Measurements from ENCODE around the gene OR8G1. TPM values are rescaled to one million over a fixed set of nuclear protein-coding genes. Genes with fewer than 3 reads are reported as not detected.

OR8G1 gene
- total RNA-seq, 1 donor from 2014 or later: not detected

DNA sequence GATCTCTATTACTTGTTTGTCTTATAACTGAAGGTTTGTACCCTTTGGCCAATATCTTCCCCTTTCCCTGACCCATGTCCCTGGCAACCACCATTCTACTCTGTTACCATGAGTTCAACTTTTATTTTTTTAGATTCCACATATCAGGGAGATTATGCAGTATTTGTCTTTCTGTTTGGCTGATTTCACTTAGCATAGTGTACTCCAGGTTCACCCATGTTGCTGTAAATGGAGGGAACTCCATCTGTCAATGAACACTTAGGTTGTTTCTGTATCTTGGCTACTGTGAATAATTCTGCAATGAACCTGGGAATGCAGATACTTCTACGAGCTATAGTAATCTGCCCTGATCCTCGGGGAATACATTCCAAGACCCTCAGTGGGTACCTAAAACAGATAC, 42.9 kb upstream of the OR8G1 start:
- Mint-ChIP-seq H3K4me3 (ENCODE audit: low read depth) (no peak overlapping the region), H3K36me3 (ENCODE audit: insufficient read depth) (no peaks in the 10 kb centered on the region), H3K27ac (no peak overlapping the region), H3K9me3 (ENCODE audit: low read depth) (peaks cover 3% of the 10 kb centered on the region), H3K4me1 (ENCODE audit: low read depth) (no peaks in the 10 kb centered on the region), H3K27me3 (no peaks in the 10 kb centered on the region)
- TF ChIP-seq, protein P1, sequence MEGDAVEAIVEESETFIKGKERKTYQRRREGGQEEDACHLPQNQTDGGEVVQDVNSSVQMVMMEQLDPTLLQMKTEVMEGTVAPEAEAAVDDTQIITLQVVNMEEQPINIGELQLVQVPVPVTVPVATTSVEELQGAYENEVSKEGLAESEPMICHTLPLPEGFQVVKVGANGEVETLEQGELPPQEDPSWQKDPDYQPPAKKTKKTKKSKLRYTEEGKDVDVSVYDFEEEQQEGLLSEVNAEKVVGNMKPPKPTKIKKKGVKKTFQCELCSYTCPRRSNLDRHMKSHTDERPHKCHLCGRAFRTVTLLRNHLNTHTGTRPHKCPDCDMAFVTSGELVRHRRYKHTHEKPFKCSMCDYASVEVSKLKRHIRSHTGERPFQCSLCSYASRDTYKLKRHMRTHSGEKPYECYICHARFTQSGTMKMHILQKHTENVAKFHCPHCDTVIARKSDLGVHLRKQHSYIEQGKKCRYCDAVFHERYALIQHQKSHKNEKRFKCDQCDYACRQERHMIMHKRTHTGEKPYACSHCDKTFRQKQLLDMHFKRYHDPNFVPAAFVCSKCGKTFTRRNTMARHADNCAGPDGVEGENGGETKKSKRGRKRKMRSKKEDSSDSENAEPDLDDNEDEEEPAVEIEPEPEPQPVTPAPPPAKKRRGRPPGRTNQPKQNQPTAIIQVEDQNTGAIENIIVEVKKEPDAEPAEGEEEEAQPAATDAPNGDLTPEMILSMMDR (IDR thresholded peaks at IDR 0.05; ENCODE audit: unreplicated experiment): no peak
- DNase-seq (ENCODE audit: low spot score, unreplicated experiment): no peak

DNA sequence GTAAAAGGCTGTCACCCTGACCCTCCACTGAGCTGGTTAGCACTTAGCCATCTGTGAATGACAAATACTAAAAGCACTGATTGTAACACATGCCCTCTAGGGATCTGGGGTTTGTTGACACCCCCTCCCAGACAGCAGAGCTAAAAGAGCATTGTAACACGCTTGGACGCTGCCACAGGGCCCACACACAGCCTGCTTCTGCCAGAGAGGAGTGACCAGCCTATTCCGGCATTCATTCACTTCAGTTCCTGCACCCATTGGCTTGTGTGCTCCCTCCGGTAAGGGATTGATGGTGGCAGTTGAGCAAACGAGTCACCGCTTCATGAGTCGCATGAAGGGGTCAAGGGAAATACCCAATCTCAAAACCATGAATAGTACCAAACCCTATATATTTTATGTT, 42.0 kb upstream of the OR8G1 start:
- Mint-ChIP-seq H3K9me3 (ENCODE audit: low read depth) (peaks cover 3% of the 10 kb centered on the region), H3K4me3 (ENCODE audit: low read depth) (no peak overlapping the region), H3K27ac (no peak overlapping the region), H3K4me1 (ENCODE audit: low read depth) (no peaks in the 10 kb centered on the region), H3K27me3 (no peaks in the 10 kb centered on the region), H3K36me3 (ENCODE audit: insufficient read depth) (no peaks in the 10 kb centered on the region)
- TF ChIP-seq, protein P1 (IDR thresholded peaks at IDR 0.05; ENCODE audit: unreplicated experiment): no peak
- DNase-seq (ENCODE audit: low spot score, unreplicated experiment): no peak

DNA sequence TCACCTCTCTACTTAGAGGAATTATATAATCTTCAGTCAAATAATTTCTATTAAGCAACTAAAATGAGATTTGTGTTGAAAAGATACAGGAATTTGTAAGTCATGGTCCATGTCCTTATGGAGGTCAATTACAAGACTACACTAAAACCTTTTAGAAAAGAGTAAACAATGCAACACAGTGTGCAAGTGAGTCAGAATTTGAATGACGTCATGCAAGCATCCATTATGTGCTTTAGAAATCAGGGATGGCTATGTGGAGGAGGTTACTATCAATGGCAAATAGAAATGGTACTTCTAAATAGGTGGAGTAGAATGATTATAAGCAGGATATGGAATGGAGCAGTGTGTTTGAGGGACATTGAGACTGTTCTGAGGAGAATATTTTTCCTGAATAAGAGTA, 41.2 kb upstream of the OR8G1 start:
- TF ChIP-seq, protein P1 (IDR thresholded peaks at IDR 0.05; ENCODE audit: unreplicated experiment): no peak
- H3K27me3 Mint-ChIP-seq: no peaks in the 10 kb centered on the region
- no peak overlapping the region for H3K4me3 Mint-ChIP-seq (ENCODE audit: low read depth)
- H3K9me3 Mint-ChIP-seq (ENCODE audit: low read depth): peaks cover 3% of the 10 kb centered on the region
- no peaks in the 10 kb centered on the region for H3K36me3 Mint-ChIP-seq (ENCODE audit: insufficient read depth)
- H3K27ac Mint-ChIP-seq: no peak overlapping the region
- DNase-seq (ENCODE audit: low spot score, unreplicated experiment): no peak
- H3K4me1 Mint-ChIP-seq (ENCODE audit: low read depth): no peaks in the 10 kb centered on the region

DNA sequence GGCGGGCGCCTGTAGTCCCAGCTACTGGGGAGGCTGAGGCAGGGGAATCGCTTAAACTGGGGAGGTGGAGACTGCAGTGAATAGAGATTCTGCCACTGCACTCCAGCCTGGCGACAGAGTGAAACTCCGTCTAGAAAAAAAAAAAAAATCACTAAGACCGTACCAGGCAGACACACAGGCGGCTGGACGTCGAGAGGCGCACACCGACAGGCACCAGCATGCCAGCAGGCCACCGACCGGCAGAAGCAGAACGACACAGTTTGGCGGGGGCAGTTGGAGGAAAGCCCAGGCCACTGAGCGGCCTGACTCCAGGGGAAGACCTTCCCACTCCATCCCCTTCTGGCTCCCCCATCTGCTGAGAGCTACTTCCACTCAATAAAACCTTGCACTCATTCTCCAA, 40.2 kb upstream of the OR8G1 start:
- H3K27ac Mint-ChIP-seq: no peak overlapping the region
- no peak for DNase-seq (ENCODE audit: low spot score, unreplicated experiment)
- no peak overlapping the region for H3K4me3 Mint-ChIP-seq (ENCODE audit: low read depth)
- H3K27me3 Mint-ChIP-seq: no peaks in the 10 kb centered on the region
- no peaks in the 10 kb centered on the region for H3K4me1 Mint-ChIP-seq (ENCODE audit: low read depth)
- H3K9me3 Mint-ChIP-seq (ENCODE audit: low read depth): peaks cover 3% of the 10 kb centered on the region
- no peaks in the 10 kb centered on the region for H3K36me3 Mint-ChIP-seq (ENCODE audit: insufficient read depth)
- TF ChIP-seq, protein P1 (IDR thresholded peaks at IDR 0.05; ENCODE audit: unreplicated experiment): no peak

DNA sequence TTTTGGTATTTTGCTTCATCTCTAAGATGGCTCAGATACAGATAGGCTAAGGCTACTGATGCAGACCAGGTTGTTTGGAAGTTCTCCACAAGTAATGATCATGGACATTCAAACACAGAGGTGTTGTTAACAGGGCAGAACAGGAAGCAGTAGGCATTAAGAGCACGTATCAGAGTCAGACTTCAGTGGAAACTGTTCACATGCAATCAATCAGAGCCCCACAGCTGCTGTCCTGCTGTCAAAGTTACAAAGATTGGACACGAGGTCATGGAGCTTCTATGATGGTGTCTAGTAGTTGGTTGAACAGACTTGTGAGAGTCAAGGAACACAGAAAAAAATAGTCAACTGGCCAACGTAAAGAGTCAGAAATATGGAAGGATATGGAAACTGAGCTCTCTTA, 37.9 kb upstream of the OR8G1 start:
- H3K4me1 Mint-ChIP-seq (ENCODE audit: low read depth): no peaks in the 10 kb centered on the region
- TF ChIP-seq, protein P1 (IDR thresholded peaks at IDR 0.05; ENCODE audit: unreplicated experiment): no peak
- H3K27ac Mint-ChIP-seq: no peak overlapping the region
- no peak for DNase-seq (ENCODE audit: low spot score, unreplicated experiment)
- H3K36me3 Mint-ChIP-seq (ENCODE audit: insufficient read depth): no peaks in the 10 kb centered on the region
- H3K4me3 Mint-ChIP-seq (ENCODE audit: low read depth): no peak overlapping the region
- H3K27me3 Mint-ChIP-seq: no peaks in the 10 kb centered on the region
- H3K9me3 Mint-ChIP-seq (ENCODE audit: low read depth): peaks cover 3% of the 10 kb centered on the region

Measured in progenitor cell of endocrine pancreas (in vitro differentiated cells).